HL-60 (cell line): ENCODE results near the gene WASL.

ENCODE experiments used
- DNase-seq, 2 experiments: peaks; one replicate each; pipeline ENCODE4 v3.0.0-alpha.2; 2010 to 2020; ENCODE audit warnings: low read depth in 1 of 2, low spot score in 1 of 2
- H3K27ac ChIP-seq: fragments of 250-450 bp; sonication (Bioruptor Pico); replicated peaks from 2 replicates; pipeline ENCODE4 v1.5.1; 2020; ENCODE audit warnings: mild to moderate bottlenecking, moderate library complexity
- H3K27me3 ChIP-seq: fragments of 250-450 bp; sonication (Bioruptor Pico); 2 replicates; pipeline ENCODE4 v1.5.1; 2021; ENCODE audit warnings: mild to moderate bottlenecking, moderate library complexity; ENCODE audit not compliant: insufficient read depth, poor library complexity, severe bottlenecking
- H3K4me3 ChIP-seq: replicated peaks from 2 replicates; pipeline ENCODE4 v1.5.1; 2011; ENCODE audit warnings: mild to moderate bottlenecking, control low read depth, low read length; ENCODE audit not compliant: insufficient read depth
- CTCF ChIP-seq: IDR thresholded peaks from one replicate; pipeline ENCODE4 v1.5.1; 2011; ENCODE audit warnings: low read length, control low read depth, inconsistent platforms; ENCODE audit not compliant: insufficient read depth
- GABPA ChIP-seq: IDR thresholded peaks from 2 replicates; pipeline ENCODE4 v1.6.1; 2012; ENCODE audit warnings: low read depth
- POLR2AphosphoS5 ChIP-seq: IDR thresholded peaks from 2 replicates; pipeline ENCODE4 v1.6.1; 2012; ENCODE audit warnings: low read depth
- REST ChIP-seq: IDR thresholded peaks from 2 replicates; pipeline ENCODE4 v1.6.1; 2012; ENCODE audit warnings: low read depth; ENCODE audit not compliant: insufficient replicate concordance
- SPI1 ChIP-seq: IDR thresholded peaks from 2 replicates; pipeline ENCODE4 v1.6.1; 2012; ENCODE audit warnings: low read depth, mild to moderate bottlenecking, borderline replicate concordance

Gene WASL

GRCh38 chr7:123716877-123717276 lies 31.9 kb downstream of the WASL start:
- Histone ChIP-seq H3K27me3 (no peaks in the 10 kb centered on the region), H3K27ac (no peak overlapping the region), H3K4me3 (no peak overlapping the region)
- no peak for TF ChIP-seq REST
- TF ChIP-seq SPI1 = no peak
- TF ChIP-seq POLR2AphosphoS5 = no peak
- no peak for TF ChIP-seq GABPA
- no peak for TF ChIP-seq CTCF
- no peak for DNase-seq

- no peak overlapping the region for H3K27ac ChIP-seq
- no peaks in the 10 kb centered on the region for H3K27me3 ChIP-seq
- no peak overlapping the region for H3K4me3 ChIP-seq
- no peak for DNase-seq
- no peak for TF ChIP-seq GABPA
- no peak for TF ChIP-seq SPI1
- no peak for TF ChIP-seq REST
- TF ChIP-seq CTCF = no peak
- no peak for TF ChIP-seq POLR2AphosphoS5
Observed at GRCh38 chr7:123715799-123716198, 33.0 kb downstream of the WASL start.

GRCh38 chr7:123715198-123715597 lies 33.6 kb downstream of the WASL start:
- TF ChIP-seq POLR2AphosphoS5 (no peak), SPI1 (no peak), REST (no peak), CTCF (no peak), GABPA (no peak)
- no peaks in the 10 kb centered on the region for H3K27me3 ChIP-seq
- DNase-seq = no peak
- H3K27ac ChIP-seq = no peak overlapping the region
- H3K4me3 ChIP-seq = no peak overlapping the region
